ENCODE measurements around the gene LDLRAD4.

GRCh38 chr18:13453714-13454113 lies 235.2 kb downstream of the LDLRAD4 start:
- TF ChIP-seq, protein P1, sequence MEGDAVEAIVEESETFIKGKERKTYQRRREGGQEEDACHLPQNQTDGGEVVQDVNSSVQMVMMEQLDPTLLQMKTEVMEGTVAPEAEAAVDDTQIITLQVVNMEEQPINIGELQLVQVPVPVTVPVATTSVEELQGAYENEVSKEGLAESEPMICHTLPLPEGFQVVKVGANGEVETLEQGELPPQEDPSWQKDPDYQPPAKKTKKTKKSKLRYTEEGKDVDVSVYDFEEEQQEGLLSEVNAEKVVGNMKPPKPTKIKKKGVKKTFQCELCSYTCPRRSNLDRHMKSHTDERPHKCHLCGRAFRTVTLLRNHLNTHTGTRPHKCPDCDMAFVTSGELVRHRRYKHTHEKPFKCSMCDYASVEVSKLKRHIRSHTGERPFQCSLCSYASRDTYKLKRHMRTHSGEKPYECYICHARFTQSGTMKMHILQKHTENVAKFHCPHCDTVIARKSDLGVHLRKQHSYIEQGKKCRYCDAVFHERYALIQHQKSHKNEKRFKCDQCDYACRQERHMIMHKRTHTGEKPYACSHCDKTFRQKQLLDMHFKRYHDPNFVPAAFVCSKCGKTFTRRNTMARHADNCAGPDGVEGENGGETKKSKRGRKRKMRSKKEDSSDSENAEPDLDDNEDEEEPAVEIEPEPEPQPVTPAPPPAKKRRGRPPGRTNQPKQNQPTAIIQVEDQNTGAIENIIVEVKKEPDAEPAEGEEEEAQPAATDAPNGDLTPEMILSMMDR (IDR thresholded peaks at IDR 0.05; ENCODE audit: insufficient read depth, low read length, poor library complexity, severe bottlenecking), result no peak
- no peak for TF ChIP-seq EZH2phosphoT487 (conservative IDR thresholded peaks at IDR 0.05; ENCODE audit: low read length)

All from SU-DHL-6 (cell line).